Fibroblast of pulmonary artery (primary cell): ENCODE data around the gene STIM1.
A peak's percentile ranks its signal among the peaks of the same experiment; 100 is the strongest.

Experiments used
- DNase-seq: peaks from one replicate; pipeline ENCODE4 v3.0.0-alpha.2; 2010; ENCODE audit warnings: low read depth
- H3K4me3 ChIP-seq: replicated peaks from 2 replicates; pipeline ENCODE4 v1.5.1; 2011; ENCODE audit warnings: low read depth, mild to moderate bottlenecking, control low read depth, low read length, moderate library complexity
- CTCF ChIP-seq: IDR thresholded peaks from 2 replicates; pipeline ENCODE4 v1.5.1; 2011; ENCODE audit warnings: mild to moderate bottlenecking, control low read depth, low read length, inconsistent platforms; ENCODE audit errors: missing control alignments

The STIM1 gene

GRCh38 chr11:3946455-3947017 lies 91.1 kb downstream of the STIM1 start:
- no peak for DNase-seq
- H3K4me3 ChIP-seq = no peak overlapping the region
- TF ChIP-seq CTCF = no peak

- no peak overlapping the region for H3K4me3 ChIP-seq
- peak; percentile 84 for DNase-seq
- no peak for TF ChIP-seq CTCF
Measured at GRCh38 chr11:3947061-3947460, 91.6 kb downstream of the STIM1 start.

DNA sequence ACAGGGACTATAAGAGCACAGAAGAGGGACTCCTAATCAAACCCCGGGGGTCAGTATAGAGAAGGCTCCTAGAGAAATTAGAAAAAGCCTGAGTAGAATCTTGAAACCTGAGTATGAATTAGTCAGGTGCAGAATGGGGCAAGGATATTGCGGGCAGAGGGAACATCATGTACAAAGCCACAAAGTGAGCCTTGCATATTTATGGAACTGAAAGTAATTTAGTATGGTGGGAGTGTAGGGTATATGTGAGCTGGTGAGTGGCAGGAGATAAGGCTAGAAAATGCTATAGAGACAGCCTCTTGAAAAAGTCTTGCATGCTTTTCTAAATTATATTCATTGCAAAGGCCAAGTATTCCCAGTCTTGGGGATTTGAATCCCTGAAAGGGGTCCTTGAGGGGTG lies 93.7 kb downstream of the STIM1 start:
- TF ChIP-seq CTCF = no peak
- DNase-seq = no peak
- H3K4me3 ChIP-seq = no peak overlapping the region

- peak; percentile 74 for DNase-seq
- TF ChIP-seq CTCF = no peak
- no peak overlapping the region for H3K4me3 ChIP-seq
Measured at GRCh38 chr11:3950996-3951660, 95.7 kb downstream of the STIM1 start.

GRCh38 chr11:3952715-3953114 lies 97.3 kb downstream of the STIM1 start:
- no peak overlapping the region for H3K4me3 ChIP-seq
- TF ChIP-seq CTCF = no peak
- no peak for DNase-seq

- DNase-seq = no peak
- no peak overlapping the region for H3K4me3 ChIP-seq
- TF ChIP-seq CTCF = no peak
Measured at GRCh38 chr11:3953327-3953726, 97.9 kb downstream of the STIM1 start.
